ENCODE results near the gene TECPR2.

Gene TECPR2

GRCh38 chr14:102450206-102451063 is 87.7 kb downstream of the TECPR2 start:
- no peak overlapping the region for H3K4me3 ChIP-seq (ENCODE audit: low read depth, low read length)
- TF ChIP-seq CTCF (IDR thresholded peaks at IDR 0.05; ENCODE audit: borderline replicate concordance, insufficient read depth, low read depth, low read length), result no peak

GRCh38 chr14:102451064-102451352 is 88.3 kb downstream of the TECPR2 start:
- H3K4me3 ChIP-seq (ENCODE audit: low read depth, low read length), result no peak overlapping the region
- no peak for TF ChIP-seq CTCF (IDR thresholded peaks at IDR 0.05; ENCODE audit: borderline replicate concordance, insufficient read depth, low read depth, low read length)

- no peak overlapping the region for H3K4me3 ChIP-seq (ENCODE audit: low read depth, low read length)
- no peak for TF ChIP-seq CTCF (IDR thresholded peaks at IDR 0.05; ENCODE audit: borderline replicate concordance, insufficient read depth, low read depth, low read length)
These were observed 89.6 kb downstream of the TECPR2 start for GRCh38 chr14:102452302-102452701.

GRCh38 chr14:102454711-102455110 is 92.0 kb downstream of the TECPR2 start:
- no peak overlapping the region for H3K4me3 ChIP-seq (ENCODE audit: low read depth, low read length)
- no peak for TF ChIP-seq CTCF (IDR thresholded peaks at IDR 0.05; ENCODE audit: borderline replicate concordance, insufficient read depth, low read depth, low read length)

GRCh38 chr14:102457509-102457908 is 94.8 kb downstream of the TECPR2 start:
- no peak overlapping the region for H3K4me3 ChIP-seq (ENCODE audit: low read depth, low read length)
- no peak for TF ChIP-seq CTCF (IDR thresholded peaks at IDR 0.05; ENCODE audit: borderline replicate concordance, insufficient read depth, low read depth, low read length)

- H3K4me3 ChIP-seq (ENCODE audit: low read depth, low read length), result no peak overlapping the region
- no peak for TF ChIP-seq CTCF (IDR thresholded peaks at IDR 0.05; ENCODE audit: borderline replicate concordance, insufficient read depth, low read depth, low read length)
These were observed 99.0 kb downstream of the TECPR2 start for GRCh38 chr14:102461490-102462338.

Measured in GM12875 (cell line).